HepG2 (cell line): ENCODE measurements around the gene PPM1G. TPM values are rescaled to one million over a fixed set of nuclear protein-coding genes. Genes with fewer than 3 reads are reported as not detected.

ENCODE experiments used
- ARID2 ChIP-seq: sonication (generic); formaldehyde crosslinking; IDR thresholded peaks from 2 replicates; pipeline ENCODE4 v1.8.1; 2022; ENCODE audit warnings: mild to moderate bottlenecking, missing genetic modification reagents, borderline replicate concordance
- CERS6 ChIP-seq: sonication (generic); formaldehyde crosslinking; IDR thresholded peaks from 2 replicates; pipeline ENCODE4 v1.5.0; 2020; ENCODE audit warnings: missing genetic modification reagents
- FOXO1 ChIP-seq: sonication (generic); formaldehyde crosslinking; IDR thresholded peaks from 2 replicates; pipeline ENCODE4 v1.4.0; 2020; ENCODE audit warnings: missing genetic modification reagents
- FOXP4 ChIP-seq: sonication (generic); formaldehyde crosslinking; IDR thresholded peaks from 2 replicates; pipeline ENCODE4 v1.4.0; 2020; ENCODE audit warnings: missing genetic modification reagents
- HNRNPK ChIP-seq: fragments of 200-400 bp; formaldehyde crosslinking; IDR thresholded peaks from 2 replicates; pipeline ENCODE4 v1.6.1; 2018; ENCODE audit warnings: low read length, low read depth, moderate library complexity, mild to moderate bottlenecking; ENCODE audit not compliant: poor library complexity, severe bottlenecking
- KDM3A ChIP-seq: IDR thresholded peaks from 2 replicates; pipeline ENCODE4 v1.6.1; 2018; ENCODE audit warnings: low read depth, missing compliant biosample characterization
- MLXIP ChIP-seq: sonication (generic); formaldehyde crosslinking; IDR thresholded peaks from 2 replicates; pipeline ENCODE4 v1.9.0; 2021; ENCODE audit warnings: missing genetic modification reagents, borderline replicate concordance
- PCBP1 ChIP-seq: fragments of 200-400 bp; formaldehyde crosslinking; IDR thresholded peaks from 2 replicates; pipeline ENCODE4 v1.6.1; 2017; ENCODE audit warnings: mild to moderate bottlenecking, low read depth, low read length, borderline replicate concordance
- PITX1 ChIP-seq: sonication (generic); formaldehyde crosslinking; IDR thresholded peaks from 2 replicates; pipeline ENCODE4 v1.5.1; 2020; ENCODE audit warnings: mild to moderate bottlenecking, missing genetic modification reagents
- POLR2G ChIP-seq: fragments of 200-400 bp; formaldehyde crosslinking; IDR thresholded peaks from 2 replicates; pipeline ENCODE4 v1.6.1; 2018; ENCODE audit warnings: mild to moderate bottlenecking, low read depth, low read length, moderate library complexity
- RXRA ChIP-seq: sonication (generic); formaldehyde crosslinking; IDR thresholded peaks from 2 replicates; pipeline ENCODE4 v1.5.1; 2020; ENCODE audit warnings: missing genetic modification reagents
- TFAP4 ChIP-seq: sonication (generic); IDR thresholded peaks from 2 replicates; pipeline ENCODE4 v1.6.1; 2016; ENCODE audit warnings: low read depth, borderline replicate concordance
- XBP1 ChIP-seq: sonication (generic); formaldehyde crosslinking; IDR thresholded peaks from 2 replicates; pipeline ENCODE4 v1.5.0; 2020; ENCODE audit warnings: missing genetic modification reagents
- ZIK1 ChIP-seq: sonication (generic); formaldehyde crosslinking; IDR thresholded peaks from 2 replicates; pipeline ENCODE4 v1.5.0; 2020; ENCODE audit warnings: mild to moderate bottlenecking, low read depth, missing genetic modification reagents, borderline replicate concordance
- ZNF12 ChIP-seq: sonication (generic); formaldehyde crosslinking; IDR thresholded peaks from 2 replicates; pipeline ENCODE4 v1.5.0; 2020; ENCODE audit warnings: missing genetic modification reagents
- ZNF207 ChIP-seq: fragments of 450-650 bp; IDR thresholded peaks from 2 replicates; pipeline ENCODE4 v1.6.1; 2016; ENCODE audit warnings: antibody characterized with exemption, borderline replicate concordance
- ZNF7 ChIP-seq: IDR thresholded peaks from 2 replicates; pipeline ENCODE4 v1.6.1; 2016; ENCODE audit warnings: missing biosample characterization, missing genetic modification reagents
- ZNF776 ChIP-seq: sonication (generic); formaldehyde crosslinking; IDR thresholded peaks from 2 replicates; pipeline ENCODE4 v1.4.0; 2020; ENCODE audit warnings: mild to moderate bottlenecking, missing genetic modification reagents
- ZNF839 ChIP-seq: sonication (generic); formaldehyde crosslinking; IDR thresholded peaks from 2 replicates; pipeline ENCODE4 v1.4.0; 2020; ENCODE audit warnings: missing genetic modification reagents, mild to moderate bottlenecking, borderline replicate concordance
- polyA plus RNA-seq, 8 experiments: library from polyadenylated mRNA; depleted of rRNA in 3 of 8; stranded (reverse) in 7 of 8; unstranded in 1 of 8; fragments of >200 nt; fragmentation: Illumina TruSeq in 4 of 8; extraction: Trizol in 4 of 8; gene quantifications; 2 replicates each; pipeline versions ENCODE4 v1.2.1 to v1.2.3, GENCODE V29; 2011 to 2016; ENCODE audit warnings: low read depth in 4 of 8, missing spikeins in 1 of 8, mixed read lengths in 1 of 8; ENCODE audit not compliant: insufficient read depth in 1 of 8
- total RNA-seq, 5 experiments: library from RNA; depleted of rRNA; stranded (reverse); fragments of >200 nt; fragmentation: Illumina TruSeq; extraction: Trizol; gene quantifications; 2 replicates each; pipeline ENCODE4 v1.2.3, GENCODE V29; 2016; ENCODE audit warnings: low read depth in 1 of 5

Gene PPM1G
- total and polyA plus RNA-seq, 2 of the 13 experiments (the other 11 are each of a cell fraction or from before 2014, with no cell fraction given) = 58.2 to 213 TPM

- no peak; the same call in 1 of the 2 replicates for TF ChIP-seq TFAP4
- peak; percentile 73; the same call in 1 of the 2 replicates for TF ChIP-seq ARID2
- TF ChIP-seq HNRNPK = peak; percentile 73
- TF ChIP-seq RXRA = no peak; the same call in none of the 2 replicates
- TF ChIP-seq PITX1 (CRISPR knock-in tag) = peak; percentile 79
- peak; percentile 61 for TF ChIP-seq FOXO1 (CRISPR knock-in tag)
- TF ChIP-seq FOXP4 (CRISPR knock-in tag) = peak; percentile 44; the same call in 1 of the 2 replicates
- no peak for TF ChIP-seq PCBP1
- TF ChIP-seq CERS6 (CRISPR knock-in tag) = peak; percentile 90; the same call in 1 of the 2 replicates
- no peak for TF ChIP-seq ZNF7 (CRISPR knock-in tag)
- TF ChIP-seq ZNF207 = no peak
- peak; percentile 71; the same call in 1 of the 2 replicates for TF ChIP-seq KDM3A (CRISPR knock-in tag)
- peak; percentile 96 for TF ChIP-seq ZNF776 (CRISPR knock-in tag)
- peak; percentile 97 for TF ChIP-seq ZIK1 (CRISPR knock-in tag)
- peak; percentile 11 for TF ChIP-seq ZNF12 (CRISPR knock-in tag)
- peak; percentile 99 for TF ChIP-seq POLR2G
- TF ChIP-seq XBP1 (CRISPR knock-in tag) = peak; percentile 64; the same call in 1 of the 2 replicates
- TF ChIP-seq ZNF839 (CRISPR knock-in tag) = peak; percentile 19; the same call in 1 of the 2 replicates
- TF ChIP-seq MLXIP (CRISPR knock-in tag) = no peak
Observed at GRCh38 chr2:27409321-27410073, at the start of gene PPM1G (continued).
